HG02623 (cell line): ENCODE measurements around the gene MMP7.

Experiments
- ATAC-seq: cut with Tn5 transposase; IDR thresholded peaks from one replicate; pipeline ENCODE4 v1.9.1; 2021; ENCODE audit warnings: moderate library complexity; ENCODE audit not compliant: unreplicated experiment

Gene MMP7, protein sequence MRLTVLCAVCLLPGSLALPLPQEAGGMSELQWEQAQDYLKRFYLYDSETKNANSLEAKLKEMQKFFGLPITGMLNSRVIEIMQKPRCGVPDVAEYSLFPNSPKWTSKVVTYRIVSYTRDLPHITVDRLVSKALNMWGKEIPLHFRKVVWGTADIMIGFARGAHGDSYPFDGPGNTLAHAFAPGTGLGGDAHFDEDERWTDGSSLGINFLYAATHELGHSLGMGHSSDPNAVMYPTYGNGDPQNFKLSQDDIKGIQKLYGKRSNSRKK

DNA sequence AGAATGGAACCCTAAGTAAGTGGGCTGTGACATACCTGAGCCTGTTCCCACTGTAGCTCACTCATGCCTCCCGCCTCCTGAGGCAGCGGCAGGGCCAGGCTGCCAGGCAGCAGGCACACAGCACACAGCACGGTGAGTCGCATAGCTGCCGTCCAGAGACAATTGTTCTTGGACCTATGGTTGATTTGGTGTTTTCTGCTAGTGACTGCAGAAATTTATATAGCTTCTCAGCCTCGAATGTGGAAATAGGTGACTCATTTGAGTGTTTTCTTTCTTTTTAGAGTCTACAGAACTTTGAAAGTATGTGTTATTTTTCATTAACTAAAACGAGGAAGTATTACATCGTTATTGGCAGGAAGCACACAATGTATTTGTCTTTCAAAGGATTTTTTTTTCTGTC, at the start of gene MMP7:
Gene MMP7, minus strand, starts transcription at position 190 of the 400 bp plus-strand sequence. Its CDS starts 47 bp downstream, at position 143.
- ATAC-seq: no peak

DNA sequence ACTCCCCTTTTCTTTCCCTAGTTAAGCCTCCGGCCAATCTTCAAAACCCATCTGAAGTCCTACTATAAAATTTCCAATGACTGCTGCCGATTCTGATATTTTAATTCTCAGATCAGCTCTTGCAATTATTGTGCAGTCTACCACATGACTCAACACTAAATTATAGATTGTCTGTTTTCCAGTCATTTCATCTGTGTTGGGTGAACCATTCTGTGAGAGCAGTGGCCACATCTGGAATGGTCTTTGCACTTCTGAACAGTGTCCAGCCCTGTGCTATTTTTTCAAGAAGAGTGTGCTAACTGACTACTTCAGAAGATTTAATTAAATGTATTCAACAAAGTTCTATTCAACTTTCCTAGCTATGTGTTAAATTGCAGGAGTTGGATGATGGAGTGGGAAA, 47.2 kb upstream of the MMP7 start:
- ATAC-seq: no peak

DNA sequence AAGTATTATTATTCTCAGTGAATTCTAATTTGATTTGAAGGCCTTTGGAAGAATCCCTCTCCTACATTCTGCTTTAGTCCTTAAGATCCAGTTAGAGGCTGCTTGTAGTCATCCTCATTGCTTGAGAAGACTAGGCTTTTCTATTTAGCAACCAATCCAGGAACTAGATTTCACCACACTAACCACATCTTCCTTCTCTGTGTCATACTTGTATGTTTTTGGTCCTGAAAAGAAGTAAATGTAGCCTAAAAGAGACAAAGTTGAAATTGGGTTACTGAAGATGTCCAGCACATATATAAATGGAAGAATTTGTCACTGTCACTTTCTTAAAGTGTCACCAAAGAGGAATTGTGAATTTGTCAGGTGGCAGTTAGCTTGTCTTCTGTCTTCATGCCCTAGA, 46.6 kb upstream of the MMP7 start:
- ATAC-seq: peak; percentile 62

DNA sequence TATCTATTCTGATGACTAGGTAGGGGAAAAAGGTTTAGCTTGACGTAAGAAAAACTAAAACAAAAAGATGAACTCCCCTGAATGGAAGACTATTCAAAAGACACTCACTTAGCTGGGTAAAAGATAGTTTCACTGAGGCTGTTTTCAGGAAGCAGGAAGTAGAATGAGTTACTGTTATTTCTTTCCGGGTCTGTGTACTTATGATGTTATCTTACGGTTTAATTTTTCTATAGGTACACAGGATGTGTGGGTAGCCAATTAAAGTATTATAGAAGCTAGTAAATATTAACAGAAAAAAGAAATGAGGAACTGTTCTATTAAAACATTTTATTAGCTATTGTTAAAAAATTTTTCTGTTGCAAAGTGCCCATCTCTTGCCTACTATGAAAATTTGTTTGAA, 45.8 kb upstream of the MMP7 start:
- ATAC-seq: no peak

DNA sequence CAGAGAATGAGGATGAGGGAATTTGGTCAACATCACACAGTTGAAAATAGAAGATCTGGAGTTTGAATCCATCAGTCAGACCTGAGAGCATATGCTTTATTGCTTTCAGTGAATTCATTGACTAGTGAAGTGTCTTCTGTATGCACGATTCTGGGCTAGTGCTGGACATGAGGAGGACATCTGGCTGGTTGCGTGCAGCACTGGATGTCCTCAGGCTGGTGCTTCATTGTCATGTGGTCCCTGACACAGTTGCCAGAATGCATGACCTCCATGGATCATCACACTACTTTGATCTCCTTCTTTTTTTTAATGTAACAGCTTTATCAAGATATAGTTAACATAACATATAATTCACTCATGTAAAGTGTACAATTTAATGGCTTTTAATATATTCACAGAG, 44.5 kb upstream of the MMP7 start:
- ATAC-seq: no peak

DNA sequence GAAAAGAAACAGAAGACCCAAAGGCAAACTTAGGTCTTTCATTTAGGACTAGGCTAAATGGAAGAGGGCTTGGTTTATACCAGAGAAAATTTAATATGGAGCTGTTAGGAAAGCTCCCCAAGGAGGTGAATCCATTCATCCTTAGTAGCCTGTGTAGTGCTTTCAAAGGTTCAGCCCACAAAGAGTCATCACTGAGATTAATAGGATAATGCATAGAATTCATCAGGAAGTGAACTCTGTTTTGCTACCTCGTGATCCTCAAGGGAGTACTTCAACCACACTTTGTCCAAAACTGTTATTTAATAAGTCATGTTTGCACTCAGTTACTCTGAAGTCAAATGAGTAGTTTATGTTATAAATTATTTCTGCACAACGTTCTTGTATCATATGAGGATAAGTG, 43.3 kb upstream of the MMP7 start:
- no peak for ATAC-seq

DNA sequence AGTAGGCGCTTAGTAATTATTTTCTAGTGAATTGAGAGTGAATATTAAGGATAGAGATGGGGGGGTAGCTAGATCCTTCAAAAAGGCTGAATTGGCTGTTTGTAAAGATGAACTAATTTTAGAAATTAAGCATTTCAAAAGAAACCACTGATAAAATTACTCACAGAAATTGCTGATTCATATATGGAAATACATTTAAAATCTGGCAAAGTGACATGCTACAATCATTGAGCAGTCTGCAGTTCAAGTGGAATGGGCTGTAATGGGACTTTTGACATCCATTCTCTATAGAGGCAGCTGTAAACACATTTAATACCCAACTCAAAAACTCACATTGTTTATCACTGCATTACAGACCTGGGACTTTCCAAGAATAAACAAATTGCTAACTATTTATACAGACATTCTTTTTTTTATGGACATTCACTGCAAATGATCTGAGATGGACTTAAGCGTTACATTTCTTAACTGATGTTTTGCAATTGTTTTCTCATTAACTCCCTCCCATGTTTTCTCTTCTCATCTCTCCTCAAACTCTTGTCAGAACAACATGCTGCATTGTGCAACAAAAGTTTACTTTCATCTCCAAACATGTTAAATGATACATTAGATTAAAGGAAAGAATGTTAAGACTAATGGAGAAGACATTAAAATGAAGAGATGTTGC, 42.1 kb upstream of the MMP7 start:
- no peak for ATAC-seq

DNA sequence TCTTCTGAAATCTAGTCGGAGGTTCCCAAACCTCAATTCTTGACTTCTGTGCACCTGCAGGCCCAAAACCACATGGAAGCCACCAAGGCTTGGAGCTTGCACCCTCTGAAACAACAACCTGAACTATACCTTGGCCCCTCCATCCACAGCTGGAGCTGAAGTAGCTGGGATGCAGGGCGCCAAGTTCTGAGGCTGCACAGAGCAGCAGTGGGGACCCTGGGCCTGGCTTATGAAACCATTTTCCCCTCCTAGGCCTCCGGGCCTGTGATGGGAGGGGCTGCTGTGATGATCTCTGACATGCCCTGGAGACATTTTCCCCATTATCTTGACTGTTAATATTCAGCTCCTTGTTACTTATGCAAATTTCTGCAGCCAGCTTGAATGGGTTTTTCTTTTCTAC, 38.3 kb upstream of the MMP7 start:
- no peak for ATAC-seq

DNA sequence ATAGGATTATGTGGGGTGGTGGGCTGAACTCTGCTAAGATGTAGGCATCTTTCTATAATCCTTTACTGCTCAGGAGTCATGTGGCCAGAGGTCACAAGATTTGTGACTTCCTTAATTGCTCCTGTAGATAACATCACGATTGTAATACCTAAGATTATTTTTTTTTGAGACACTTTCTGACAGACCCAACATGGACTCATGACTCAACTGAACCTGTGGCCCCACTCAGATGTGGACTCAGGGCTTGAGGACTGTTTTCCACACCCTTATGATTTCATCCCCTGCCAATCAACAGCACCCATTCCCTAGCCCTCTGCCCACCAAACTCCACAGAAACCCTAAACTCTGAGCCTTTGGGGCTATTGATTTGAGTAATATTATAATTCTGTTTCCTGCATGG, 35.6 kb upstream of the MMP7 start:
- no peak for ATAC-seq

DNA sequence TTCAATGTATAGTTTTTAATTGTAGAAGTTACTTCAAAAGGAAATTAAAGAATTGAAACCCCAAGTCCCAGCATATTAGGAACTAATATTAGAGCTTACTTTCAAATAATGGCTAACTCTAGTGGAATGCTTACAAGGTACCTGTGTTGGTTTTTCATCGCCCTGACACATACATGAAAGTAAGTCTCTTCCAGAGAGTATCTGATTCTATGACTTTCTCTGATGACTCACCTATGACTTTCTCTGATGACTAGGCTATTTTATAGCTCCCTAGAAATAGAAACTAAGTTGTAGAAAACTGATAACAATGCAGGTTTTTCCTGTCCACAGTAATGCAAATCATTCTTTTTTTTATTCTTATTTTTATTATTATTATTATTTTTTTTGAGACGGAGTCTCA, 33.6 kb upstream of the MMP7 start:
- peak; percentile 49 for ATAC-seq

DNA sequence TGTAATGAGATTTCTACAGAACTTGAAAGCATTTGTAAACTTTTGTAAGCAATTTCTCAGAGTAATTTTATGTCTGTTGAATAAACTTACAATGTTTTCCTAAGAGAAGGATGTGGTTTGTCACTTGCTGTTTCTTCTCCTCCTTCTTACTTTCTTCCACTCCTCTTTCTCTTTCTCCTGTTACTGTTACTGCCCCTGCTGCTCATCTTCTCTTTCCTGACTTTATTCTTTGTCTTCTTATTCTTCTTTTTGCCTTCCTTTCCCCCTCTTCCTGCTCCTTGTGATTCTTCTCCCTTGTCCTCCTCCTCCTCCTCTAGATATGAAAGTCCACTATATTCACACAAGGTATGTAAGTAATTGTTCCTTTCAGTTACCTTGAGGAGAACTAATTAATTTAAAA, 31.1 kb upstream of the MMP7 start:
- ATAC-seq: no peak

DNA sequence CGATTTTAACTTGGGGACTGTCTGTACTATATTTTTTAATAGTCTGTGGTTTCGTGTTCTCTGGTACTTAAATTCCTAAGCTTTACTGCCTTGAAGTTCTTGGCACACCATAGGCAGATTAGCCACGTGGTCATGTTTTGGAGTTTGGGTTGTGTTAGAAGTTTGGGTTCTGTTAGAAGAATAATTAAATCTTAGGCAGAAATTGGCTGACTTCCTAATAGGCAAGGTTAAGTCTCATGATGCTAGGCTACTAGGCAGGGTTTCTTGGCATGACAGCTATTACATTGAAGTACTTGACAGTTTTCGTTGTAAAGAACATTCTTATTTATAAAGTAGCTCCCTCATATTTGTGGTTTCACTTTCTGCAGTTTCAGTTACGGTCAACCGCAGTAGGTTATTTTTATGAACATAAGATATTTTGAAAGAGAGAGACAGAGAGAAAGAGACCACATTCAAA, 30.0 kb upstream of the MMP7 start:
- peak; percentile 68 for ATAC-seq

DNA sequence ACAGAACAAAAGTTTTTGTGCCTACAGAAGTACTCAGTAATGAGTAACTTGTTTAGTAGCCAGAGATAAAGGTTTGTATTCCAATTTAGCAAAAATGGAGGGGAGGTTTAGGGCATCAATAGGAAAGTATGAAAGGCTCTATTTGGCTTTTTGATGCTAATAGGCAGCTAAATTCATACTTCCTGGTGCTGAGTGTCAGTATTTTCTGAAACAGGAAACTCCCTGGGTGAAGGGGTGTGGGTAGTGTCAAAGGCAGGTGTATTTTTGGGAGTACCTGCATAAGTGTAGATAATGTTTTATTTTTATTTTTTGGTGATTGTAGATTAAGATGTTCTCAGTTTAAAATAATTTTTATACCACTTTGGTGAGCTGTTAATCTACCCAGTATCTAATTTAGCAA, 29.3 kb upstream of the MMP7 start:
- ATAC-seq: peak; percentile 52

DNA sequence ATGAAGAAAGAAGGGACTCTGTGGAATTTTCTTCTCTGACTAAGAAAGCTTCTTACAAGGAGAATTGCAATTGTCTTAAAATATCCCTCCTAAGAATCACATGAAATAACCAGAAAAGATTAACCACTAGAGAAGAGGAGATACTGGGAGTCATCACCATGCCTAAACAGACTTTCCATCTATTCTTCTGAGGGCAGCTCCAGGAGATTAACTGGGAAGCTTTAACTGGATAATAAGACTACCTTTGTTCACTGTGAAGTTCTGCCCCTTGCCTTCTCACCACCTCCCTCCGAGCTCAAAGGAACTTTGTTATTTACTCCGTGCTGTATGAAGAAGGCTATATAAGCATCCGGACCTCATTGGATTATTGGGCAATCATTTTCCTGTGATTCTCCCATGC, 24.5 kb upstream of the MMP7 start:
- ATAC-seq: no peak

DNA sequence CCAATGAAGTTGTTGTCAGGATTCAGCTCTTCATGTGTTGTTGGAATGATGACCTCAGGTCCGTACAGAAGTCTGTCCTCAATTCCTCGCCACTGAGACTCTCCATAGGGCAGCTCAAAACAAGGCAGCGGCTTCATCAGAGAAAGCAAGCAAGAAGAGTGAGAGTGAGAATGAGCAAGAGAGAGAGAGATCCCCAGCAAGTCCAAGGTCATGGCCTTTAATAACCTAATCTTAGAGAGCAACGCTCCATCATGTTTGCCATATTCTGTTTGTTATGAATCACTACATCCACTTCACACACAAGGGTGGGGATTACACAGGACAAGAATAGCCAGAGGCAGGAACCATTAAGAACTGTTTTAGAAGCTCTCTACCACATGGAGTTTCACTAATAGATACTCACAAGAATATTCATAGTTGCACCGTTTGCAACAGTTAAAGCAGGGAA, 23.3 kb upstream of the MMP7 start:
- ATAC-seq: peak; percentile 65

DNA sequence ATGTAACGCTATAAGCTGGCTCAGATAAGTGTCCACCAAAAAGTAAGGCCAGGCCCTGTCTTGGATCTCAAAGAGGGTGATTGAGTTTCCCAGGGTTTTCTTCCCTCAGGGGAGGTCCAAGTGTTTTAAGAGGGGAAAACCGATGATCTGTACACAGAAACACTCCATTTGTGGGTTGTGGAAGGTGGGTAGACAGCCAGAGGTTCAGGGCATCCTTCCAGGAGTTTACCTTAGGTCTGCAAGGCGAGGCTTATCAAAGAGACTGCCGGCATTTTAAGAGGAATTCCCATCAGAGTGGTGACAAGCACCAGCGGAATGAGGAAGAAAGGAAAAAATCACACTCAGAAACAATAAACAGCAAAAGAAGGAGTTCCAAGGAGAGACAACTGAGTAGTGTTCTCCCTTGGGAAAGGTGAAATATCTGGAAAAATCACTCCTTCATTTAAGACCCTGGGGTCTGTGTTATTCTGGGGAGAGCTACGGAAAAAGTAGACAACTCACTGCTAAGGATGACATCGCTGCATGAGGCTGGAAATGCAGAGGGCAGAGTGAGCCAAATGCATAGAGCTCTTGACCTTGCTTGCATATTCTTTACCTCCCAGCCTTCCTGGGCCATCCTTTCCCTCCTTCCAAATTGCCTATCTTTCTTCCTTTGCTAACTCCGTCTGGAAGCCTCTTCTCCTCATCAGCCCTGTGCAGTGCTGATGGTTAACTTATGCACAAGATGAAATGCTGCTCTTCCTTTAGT, 22.1 kb upstream of the MMP7 start:
- ATAC-seq: no peak

DNA sequence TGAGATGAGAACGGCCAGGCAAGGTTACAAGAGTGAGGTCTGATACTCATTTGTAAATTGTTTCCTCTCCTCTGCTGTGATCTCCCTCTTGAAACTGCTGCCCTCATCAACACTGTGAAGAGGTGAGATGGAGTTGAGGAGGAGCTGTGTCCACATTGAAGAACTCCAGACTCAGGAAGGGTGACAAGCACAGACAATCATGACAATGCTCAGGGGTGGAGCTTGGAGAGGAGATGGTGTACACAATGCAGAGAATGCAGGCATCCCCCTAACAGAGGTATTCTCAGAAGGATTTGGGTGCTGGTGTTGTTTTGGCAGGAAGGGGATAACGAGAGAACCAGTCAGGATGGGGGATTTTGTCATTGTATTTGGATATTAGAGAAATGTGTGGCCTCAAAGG, 21.5 kb upstream of the MMP7 start:
- ATAC-seq: no peak

DNA sequence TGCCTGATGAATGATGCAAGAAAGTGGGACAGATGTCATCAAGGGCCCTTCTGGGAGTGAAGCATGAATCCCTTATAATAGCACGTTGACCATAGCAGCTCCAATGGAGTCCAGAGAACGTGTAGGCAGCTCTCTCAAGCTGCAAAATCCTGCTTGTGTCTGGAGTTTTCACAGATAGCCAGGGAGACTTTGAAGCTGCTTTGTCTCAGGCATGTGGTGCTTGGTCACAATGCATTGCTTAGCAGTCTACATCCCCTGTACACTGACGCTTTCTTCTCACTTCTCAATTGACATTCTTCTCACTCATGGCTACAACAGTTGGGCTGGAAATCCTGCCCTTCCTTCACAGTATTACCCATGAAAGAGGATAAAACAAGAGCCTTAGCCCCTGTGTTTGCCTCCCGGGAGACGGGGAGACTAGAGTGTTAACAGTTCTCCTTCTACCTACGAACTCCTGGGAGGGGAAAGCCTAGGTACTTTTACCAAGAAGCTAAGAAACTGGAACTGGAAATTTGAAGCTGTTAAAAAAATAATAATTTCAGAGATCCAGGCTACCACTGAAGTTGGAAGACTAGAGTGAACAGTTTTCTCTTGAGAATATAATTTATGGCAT, 20.7 kb upstream of the MMP7 start:
- ATAC-seq: no peak

DNA sequence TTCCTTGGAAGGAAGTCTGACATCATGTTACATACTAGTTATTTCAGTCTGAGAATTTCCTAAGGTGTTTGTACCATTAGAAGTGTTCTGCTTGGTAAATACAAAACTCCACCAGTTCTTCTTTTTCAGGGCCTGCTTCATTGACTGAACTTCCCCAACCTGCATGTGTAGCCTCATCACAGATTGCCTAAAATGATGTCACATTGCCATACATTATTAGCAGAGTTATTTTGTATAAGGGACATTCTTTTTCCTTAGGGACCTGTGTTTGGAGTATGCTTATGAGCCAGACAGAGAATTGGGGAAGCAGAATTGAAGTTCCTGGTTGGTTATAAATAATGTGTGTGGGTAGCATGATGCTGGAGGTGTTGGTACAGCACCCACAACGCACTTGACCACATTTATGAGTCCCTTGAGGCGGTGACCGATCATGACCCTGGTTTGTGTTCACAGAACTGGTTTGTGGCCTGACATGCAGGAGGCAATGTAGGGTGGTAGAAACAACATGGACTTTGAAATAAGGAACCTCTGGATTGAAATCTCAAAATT, 16.4 kb upstream of the MMP7 start:
- ATAC-seq: peak; percentile 65

DNA sequence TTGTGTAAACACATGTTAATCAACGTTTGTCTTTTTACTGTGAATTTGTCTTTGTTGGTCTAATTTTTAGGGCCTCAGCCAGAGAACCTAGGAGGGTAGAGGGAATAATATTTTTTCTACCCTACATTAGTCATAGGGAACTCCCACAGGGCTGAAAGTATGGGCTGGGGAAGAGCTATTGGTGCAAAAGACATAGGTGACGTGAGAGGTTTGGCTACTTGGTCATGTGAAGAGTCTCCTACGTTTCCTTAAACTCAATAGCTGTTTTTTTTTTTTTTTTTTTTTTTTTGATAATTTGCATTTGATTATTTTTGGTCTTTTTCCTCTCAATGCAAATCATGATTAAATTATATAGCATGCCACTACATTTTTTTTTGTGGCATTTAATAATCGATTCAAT, 15.9 kb upstream of the MMP7 start:
- peak; percentile 51 for ATAC-seq

DNA sequence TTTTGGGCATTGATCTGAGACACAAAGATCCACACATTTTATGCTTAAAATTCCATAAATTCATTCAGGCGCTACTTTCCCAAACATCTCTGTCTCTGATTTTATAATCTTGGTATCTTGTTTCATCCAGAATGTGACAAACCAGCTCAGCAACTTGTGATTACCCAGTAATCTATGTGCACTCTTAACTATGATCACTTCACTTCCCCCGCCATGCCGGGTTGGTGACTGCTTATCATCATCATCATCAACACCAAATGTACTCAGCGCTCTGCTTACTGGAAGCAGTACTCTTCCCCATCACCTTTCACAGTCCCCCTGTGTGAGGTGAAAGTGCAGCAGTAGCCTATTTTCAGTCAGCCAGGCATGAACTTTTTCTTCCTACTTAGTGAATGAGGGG, 15.2 kb upstream of the MMP7 start:
- ATAC-seq: no peak
